BJ (cell line): ENCODE results near the gene RCSD1. TPM values are rescaled to one million over a fixed set of nuclear protein-coding genes. Genes with fewer than 3 reads are reported as not detected.

ENCODE experiments used
- CTCF ChIA-PET: fragments of 350-600 bp; formaldehyde crosslinking; extraction: SDS; loops from one replicate; lab custom pipeline; 2021; ENCODE audit warnings: antibody characterized with exemption, inconsistent platforms; lab: Yijun Ruan, JAX
- POLR2A ChIA-PET: fragments of 300-600 bp; sonication (Branson Sonifier 250); formaldehyde crosslinking; extraction: SDS; loops from one replicate; lab custom pipeline; 2021; ENCODE audit warnings: antibody characterized with exemption; lab: Charles Lee
- DNase-seq: peaks from one replicate; pipeline ENCODE4 v3.0.0-alpha.2; 2011; ENCODE audit warnings: low read depth
- H3K27me3 ChIP-seq: 2 replicates; pipeline ENCODE4 v1.6.0; 2011; ENCODE audit warnings: low read length; ENCODE audit not compliant: control insufficient read depth, insufficient read depth
- H3K36me3 ChIP-seq: 2 replicates; pipeline ENCODE4 v1.5.1; 2011; ENCODE audit warnings: low read length; ENCODE audit not compliant: control insufficient read depth, insufficient read depth
- H3K4me3 ChIP-seq: 2 replicates; pipeline ENCODE4 v1.5.1; 2011; ENCODE audit warnings: low read depth, mild to moderate bottlenecking, control low read depth, low read length
- polyA plus RNA-seq: library from polyadenylated mRNA; depleted of rRNA; stranded (reverse); fragments of >200 nt; gene quantifications from 2 replicates; pipeline ENCODE4 v1.2.3, GENCODE V29; 2011
- TF ChIP-seq, protein P1 (sequence below): IDR thresholded peaks from 2 replicates; pipeline ENCODE4 v1.5.1; 2011; ENCODE audit warnings: low read depth, mild to moderate bottlenecking, control low read depth, inconsistent platforms, low read length, moderate library complexity; ENCODE audit not compliant: insufficient read depth

RCSD1 gene
- polyA plus RNA-seq, 1 experiment, result not detected

- ChIA-PET POLR2A (interaction anchor here (0.6 kb wide), 3 partner anchors 64 to 420 kb away, joined by 3 to 7 read pairs (median 3); no protein-coding TSS in a partner anchor), CTCF (interaction anchor here (0.8 to 1.8 kb wide), 3 partner anchors 12 to 83 kb away, joined by 3 to 4 read pairs (median 3); no protein-coding TSS in a partner anchor)
- no peak for DNase-seq
- Histone ChIP-seq H3K4me3 (peak overlapping the region; percentile 77), H3K27me3 (peaks cover 6% of the 10 kb centered on the region; the same call in 1 of the 2 replicates), H3K36me3 (no peaks in the 10 kb centered on the region)
- TF ChIP-seq, protein P1, sequence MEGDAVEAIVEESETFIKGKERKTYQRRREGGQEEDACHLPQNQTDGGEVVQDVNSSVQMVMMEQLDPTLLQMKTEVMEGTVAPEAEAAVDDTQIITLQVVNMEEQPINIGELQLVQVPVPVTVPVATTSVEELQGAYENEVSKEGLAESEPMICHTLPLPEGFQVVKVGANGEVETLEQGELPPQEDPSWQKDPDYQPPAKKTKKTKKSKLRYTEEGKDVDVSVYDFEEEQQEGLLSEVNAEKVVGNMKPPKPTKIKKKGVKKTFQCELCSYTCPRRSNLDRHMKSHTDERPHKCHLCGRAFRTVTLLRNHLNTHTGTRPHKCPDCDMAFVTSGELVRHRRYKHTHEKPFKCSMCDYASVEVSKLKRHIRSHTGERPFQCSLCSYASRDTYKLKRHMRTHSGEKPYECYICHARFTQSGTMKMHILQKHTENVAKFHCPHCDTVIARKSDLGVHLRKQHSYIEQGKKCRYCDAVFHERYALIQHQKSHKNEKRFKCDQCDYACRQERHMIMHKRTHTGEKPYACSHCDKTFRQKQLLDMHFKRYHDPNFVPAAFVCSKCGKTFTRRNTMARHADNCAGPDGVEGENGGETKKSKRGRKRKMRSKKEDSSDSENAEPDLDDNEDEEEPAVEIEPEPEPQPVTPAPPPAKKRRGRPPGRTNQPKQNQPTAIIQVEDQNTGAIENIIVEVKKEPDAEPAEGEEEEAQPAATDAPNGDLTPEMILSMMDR, result no peak
Observed at GRCh38 chr1:167713330-167714081, 83.5 kb downstream of the RCSD1 start.

DNA sequence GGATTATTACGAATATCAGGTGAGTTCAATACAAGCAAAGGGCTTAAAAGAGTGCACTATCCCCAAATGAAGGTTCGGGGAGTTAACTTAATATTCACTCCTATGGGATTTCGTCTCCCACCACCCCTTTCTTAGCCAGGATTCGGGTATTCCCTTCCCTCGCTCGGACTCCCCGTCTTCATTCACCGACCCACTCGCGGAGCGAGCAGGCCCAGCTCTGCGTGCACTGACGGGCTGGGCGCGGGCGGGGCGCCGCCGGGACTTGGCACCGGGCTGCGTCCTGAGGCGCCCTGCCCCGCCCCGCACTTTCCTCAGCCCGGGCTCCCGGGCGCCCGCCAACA, 84.0 kb downstream of the RCSD1 start:
- CTCF ChIA-PET, result interaction anchor here (1.4 to 2.4 kb wide), 5 partner anchors 26 to 368 kb away, joined by 3 to 7 read pairs (median 6); no protein-coding TSS in a partner anchor
- peaks cover 3% of the 10 kb centered on the region; the same call in 1 of the 2 replicates for H3K27me3 ChIP-seq
- no peaks in the 10 kb centered on the region for H3K36me3 ChIP-seq
- no peak for DNase-seq
- peak overlapping the region; percentile 77 for H3K4me3 ChIP-seq
- POLR2A ChIA-PET, result interaction anchor here (0.6 kb wide), 3 partner anchors 65 to 420 kb away, joined by 3 to 7 read pairs (median 3); no protein-coding TSS in a partner anchor
- TF ChIP-seq, protein P1, result no peak

DNA sequence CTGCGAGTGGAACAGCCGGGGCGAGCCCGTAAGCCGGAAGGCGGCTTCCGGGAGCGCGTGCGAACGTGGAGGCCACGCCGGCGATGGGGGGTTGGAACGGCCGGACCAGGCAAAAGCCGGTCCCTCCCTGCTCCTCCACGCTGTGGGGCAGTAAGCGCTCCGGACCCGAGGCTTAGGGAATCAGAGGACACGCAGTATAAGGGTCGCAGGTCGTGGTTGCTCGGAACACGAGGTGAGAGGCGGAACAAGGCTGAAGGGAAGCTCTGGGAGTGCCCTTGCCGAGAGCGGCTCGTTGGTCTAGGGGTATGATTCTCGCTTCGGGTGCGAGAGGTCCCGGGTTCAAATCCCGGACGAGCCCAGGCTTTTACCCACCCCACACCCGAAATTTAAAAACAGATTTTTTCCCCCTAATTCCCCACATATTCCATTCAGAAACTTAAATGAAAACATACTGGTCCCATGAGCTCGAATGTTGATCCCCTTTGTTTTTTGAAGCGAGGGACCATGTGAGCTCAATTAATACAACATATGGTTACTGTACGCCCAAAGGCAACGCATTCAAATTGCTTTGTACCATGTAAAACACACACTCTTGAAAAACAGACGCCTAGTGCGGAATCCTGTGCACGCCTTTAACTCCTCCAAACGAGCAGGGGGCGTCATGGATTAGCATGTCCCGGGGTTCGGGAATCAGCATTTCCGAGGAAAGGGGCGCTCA, 84.6 kb downstream of the RCSD1 start:
- H3K36me3 ChIP-seq, result no peaks in the 10 kb centered on the region
- H3K27me3 ChIP-seq, result peaks cover 3% of the 10 kb centered on the region; the same call in 1 of the 2 replicates
- peak; percentile 35 for DNase-seq
- ChIA-PET CTCF (interaction anchor here (0.7 to 2.5 kb wide), 14 partner anchors 10 to 368 kb away, joined by 3 to 11 read pairs (median 6); no protein-coding TSS in a partner anchor), POLR2A (no interaction called here)
- TF ChIP-seq, protein P1, result peak; percentile 20; the same call in 1 of the 2 replicates
- peak overlapping the region; percentile 77 for H3K4me3 ChIP-seq

DNA sequence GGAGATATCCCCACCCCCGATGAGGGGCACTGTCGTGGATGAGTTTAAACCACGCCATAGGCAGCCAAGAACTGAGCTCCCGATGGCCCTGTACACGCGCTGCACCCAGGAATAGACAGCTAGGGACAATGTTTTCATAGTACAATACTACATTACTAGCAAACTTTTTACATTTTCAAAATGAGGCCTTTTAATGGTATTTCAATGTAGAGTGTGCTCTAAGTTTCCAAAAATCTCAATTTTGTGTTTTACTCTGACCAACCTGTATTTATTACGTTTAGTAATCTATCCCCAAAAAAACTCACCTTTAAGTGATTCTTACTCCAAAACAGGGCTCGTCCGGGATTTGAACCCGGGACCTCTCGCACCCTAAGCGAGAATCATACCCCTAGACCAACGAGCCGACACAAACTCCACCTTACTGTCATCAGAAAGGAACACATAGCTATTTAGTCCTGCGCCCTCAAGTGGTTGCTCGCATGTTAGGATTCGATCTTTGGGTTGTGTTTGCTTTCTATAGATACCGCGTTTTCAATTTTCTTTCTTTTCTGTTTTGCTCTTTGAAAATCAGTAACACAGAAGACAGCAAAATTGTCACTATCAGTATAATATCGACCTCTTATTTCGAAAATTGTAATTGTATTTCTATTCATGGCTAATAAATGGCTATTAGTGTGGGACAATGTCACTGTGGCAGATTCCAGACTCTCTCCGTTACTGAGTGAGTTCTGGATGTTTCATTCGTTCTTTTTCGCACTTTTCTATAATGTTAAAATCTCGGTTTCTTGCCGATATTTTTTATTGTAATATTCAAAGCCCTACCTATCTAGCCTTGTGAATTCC, 85.3 kb downstream of the RCSD1 start:
- TF ChIP-seq, protein P1, result peak; percentile 79
- peak; percentile 37 for DNase-seq
- Histone ChIP-seq H3K27me3 (peaks cover 3% of the 10 kb centered on the region; the same call in 1 of the 2 replicates), H3K36me3 (no peaks in the 10 kb centered on the region), H3K4me3 (peak overlapping the region; percentile 77)
- CTCF ChIA-PET, result interaction anchor here (0.7 to 2.5 kb wide), 16 partner anchors 9 to 367 kb away, joined by 3 to 11 read pairs (median 6); no protein-coding TSS in a partner anchor
- POLR2A ChIA-PET, result no interaction called here
